ENCODE data around the gene PHYHIPL. TPM values are rescaled to one million over a fixed set of nuclear protein-coding genes. Genes with fewer than 3 reads are reported as not detected.

The PHYHIPL gene
- polyA plus RNA-seq, 1 donor, result 2.1 TPM

Other genes starting within 250 kb of the PHYHIPL start
- gene FAM13C, start 185.9 kb downstream of the PHYHIPL start, polyA plus RNA-seq (ENCODE audit: insufficient read length), result 31.2 TPM

All from hindlimb muscle (tissue), 1 donor.